ENCODE results near the gene ASXL1.
A peak's percentile ranks its signal among the peaks of the same experiment; 100 is the strongest.

DNA sequence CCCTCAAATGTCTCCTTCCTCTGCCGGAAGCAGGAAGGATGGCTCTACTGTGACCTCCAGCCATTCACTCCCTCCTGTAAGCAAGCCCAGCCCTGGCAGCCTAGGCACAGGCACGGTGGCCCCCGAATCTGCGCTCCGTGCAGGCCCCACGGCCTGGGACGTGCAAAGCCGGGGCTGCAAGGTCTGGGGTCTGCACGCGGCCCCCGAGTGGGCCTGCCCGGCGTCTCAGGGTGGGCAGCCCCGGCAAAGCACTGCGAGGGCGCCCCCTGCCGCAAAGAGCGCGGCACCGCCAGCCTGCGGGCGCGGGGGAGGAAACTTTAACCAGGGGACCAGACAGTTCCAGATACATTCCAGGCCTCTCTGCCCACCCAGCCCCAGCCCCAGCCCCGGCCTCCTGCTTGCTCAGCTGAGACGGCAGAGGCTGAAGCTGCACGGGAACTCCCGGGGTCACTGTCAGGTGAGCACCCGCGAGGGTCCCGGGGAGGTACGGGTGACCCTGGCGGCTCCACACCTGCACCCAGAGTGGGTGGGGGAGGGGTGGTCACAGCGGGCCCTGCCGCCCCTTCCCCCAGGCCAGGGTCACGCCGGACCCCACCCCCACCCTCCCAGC, 98.8 kb downstream of the ASXL1 start:
- TF ChIP-seq, protein P1, sequence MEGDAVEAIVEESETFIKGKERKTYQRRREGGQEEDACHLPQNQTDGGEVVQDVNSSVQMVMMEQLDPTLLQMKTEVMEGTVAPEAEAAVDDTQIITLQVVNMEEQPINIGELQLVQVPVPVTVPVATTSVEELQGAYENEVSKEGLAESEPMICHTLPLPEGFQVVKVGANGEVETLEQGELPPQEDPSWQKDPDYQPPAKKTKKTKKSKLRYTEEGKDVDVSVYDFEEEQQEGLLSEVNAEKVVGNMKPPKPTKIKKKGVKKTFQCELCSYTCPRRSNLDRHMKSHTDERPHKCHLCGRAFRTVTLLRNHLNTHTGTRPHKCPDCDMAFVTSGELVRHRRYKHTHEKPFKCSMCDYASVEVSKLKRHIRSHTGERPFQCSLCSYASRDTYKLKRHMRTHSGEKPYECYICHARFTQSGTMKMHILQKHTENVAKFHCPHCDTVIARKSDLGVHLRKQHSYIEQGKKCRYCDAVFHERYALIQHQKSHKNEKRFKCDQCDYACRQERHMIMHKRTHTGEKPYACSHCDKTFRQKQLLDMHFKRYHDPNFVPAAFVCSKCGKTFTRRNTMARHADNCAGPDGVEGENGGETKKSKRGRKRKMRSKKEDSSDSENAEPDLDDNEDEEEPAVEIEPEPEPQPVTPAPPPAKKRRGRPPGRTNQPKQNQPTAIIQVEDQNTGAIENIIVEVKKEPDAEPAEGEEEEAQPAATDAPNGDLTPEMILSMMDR (IDR thresholded peaks at IDR 0.05), result peak; percentile 96
- no peak for TF ChIP-seq USF2 (IDR thresholded peaks at IDR 0.05)
- TF ChIP-seq, protein P2, sequence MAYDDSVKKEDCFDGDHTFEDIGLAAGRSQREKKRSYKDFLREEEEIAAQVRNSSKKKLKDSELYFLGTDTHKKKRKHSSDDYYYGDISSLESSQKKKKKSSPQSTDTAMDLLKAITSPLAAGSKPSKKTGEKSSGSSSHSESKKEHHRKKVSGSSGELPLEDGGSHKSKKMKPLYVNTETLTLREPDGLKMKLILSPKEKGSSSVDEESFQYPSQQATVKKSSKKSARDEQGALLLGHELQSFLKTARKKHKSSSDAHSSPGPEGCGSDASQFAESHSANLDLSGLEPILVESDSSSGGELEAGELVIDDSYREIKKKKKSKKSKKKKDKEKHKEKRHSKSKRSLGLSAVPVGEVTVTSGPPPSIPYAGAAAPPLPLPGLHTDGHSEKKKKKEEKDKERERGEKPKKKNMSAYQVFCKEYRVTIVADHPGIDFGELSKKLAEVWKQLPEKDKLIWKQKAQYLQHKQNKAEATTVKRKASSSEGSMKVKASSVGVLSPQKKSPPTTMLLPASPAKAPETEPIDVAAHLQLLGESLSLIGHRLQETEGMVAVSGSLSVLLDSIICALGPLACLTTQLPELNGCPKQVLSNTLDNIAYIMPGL (CRISPR knock-in tag; IDR thresholded peaks at IDR 0.05; ENCODE audit: borderline replicate concordance), result no peak
- no peak for TF ChIP-seq ZFP36 (IDR thresholded peaks at IDR 0.05; ENCODE audit: borderline replicate concordance, partially characterized antibody)
- peak; percentile 66 to 87 for TF ChIP-seq RAD21 (conservative IDR thresholded peaks at IDR 0.05 in 1 of 2, IDR thresholded peaks at IDR 0.05 in 1 of 2)
- no peak for TF ChIP-seq HEYL (CRISPR knock-in tag; IDR thresholded peaks at IDR 0.05)
